HG02623 (cell line): ENCODE data around the gene POMT2.
"Not testable (repeated sequence)": the region's sequence is repeated elsewhere in the genome, so short reads cannot be mapped to it uniquely, and the experiment has no call there.

ENCODE experiments used
- ATAC-seq: cut with Tn5 transposase; IDR thresholded peaks from one replicate; pipeline ENCODE4 v1.9.1; 2021; ENCODE audit warnings: moderate library complexity; ENCODE audit not compliant: unreplicated experiment

Gene POMT2

GRCh38 chr14:77324816-77325745 lies 4.4 kb upstream of the POMT2 start:
- no peak for ATAC-seq

- no peak for ATAC-seq
These were observed 3.6 kb upstream of the POMT2 start for GRCh38 chr14:77324289-77324688.

GRCh38 chr14:77323571-77323970 lies 2.9 kb upstream of the POMT2 start:
- ATAC-seq, result no peak

- no peak for ATAC-seq
These were observed 2.3 kb upstream of the POMT2 start for GRCh38 chr14:77322951-77323350.

- no peak for ATAC-seq
These were observed 1.7 kb upstream of the POMT2 start for GRCh38 chr14:77322250-77322902.

GRCh38 chr14:77319422-77319821 lies 1.3 kb downstream of the POMT2 start:
- no peak for ATAC-seq

DNA sequence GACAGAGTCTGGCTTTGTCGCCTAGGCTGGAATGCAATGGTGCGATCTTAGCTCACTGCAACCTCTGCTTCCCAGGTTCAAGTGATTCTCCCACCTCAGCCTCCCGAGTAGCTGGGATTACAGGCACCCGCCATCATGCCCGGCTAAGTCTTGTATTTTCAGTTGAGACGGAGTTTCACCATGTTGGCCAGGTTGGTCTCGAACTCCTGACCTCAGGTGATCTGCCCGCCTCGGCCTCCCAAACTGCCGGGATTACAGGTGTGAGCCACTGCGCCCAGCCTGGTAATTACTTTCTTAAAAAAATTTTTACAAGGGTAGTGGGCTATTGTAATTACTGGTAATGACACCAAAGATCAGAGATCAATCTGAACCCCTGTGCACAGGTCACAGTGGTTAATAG lies 1.9 kb downstream of the POMT2 start:
- ATAC-seq, result not testable (repeated sequence)

GRCh38 chr14:77318006-77318553 lies 2.6 kb downstream of the POMT2 start:
- no peak for ATAC-seq

DNA sequence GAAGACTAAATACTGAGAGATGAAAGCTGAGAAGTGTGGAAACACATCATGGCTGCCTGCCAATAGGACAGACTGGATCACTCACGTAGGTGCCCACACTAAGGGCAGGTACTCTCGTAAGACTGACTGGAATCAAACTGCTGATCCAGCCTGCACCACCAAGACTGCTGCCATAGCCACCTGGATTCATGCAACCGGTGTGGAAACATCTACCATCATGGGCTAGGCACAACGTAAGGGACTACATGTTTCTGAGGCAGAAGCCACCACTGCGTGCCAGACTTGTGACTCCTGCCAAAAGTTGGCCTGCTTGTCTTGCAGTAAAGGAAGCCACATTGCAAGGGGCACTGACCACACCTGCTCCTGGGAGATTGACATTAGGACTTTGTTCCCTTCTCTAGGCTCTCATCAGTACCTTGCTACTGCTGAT lies 3.8 kb downstream of the POMT2 start:
- ATAC-seq, result no peak

DNA sequence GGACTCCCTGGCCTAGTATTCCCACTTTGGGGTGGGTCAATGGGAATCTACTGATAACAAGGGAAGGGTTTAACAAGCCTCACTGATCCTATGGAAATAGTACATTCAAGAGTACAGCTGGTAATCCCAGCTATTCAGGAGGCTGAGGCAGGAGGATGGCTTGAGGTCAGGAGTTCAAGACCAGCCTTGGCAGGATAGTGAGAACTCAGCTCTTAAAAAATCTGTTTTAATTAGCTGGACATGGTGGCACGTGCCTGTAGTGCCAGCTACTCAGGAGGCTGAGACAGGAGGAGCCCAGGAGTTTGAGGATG lies 4.5 kb downstream of the POMT2 start:
- ATAC-seq, result no peak

GRCh38 chr14:77314539-77315457 lies 5.9 kb downstream of the POMT2 start:
- ATAC-seq, result no peak

- no peak for ATAC-seq
These were observed 6.6 kb downstream of the POMT2 start for GRCh38 chr14:77314043-77314442.

- no peak for ATAC-seq
These were observed 7.3 kb downstream of the POMT2 start for GRCh38 chr14:77313371-77313770.

DNA sequence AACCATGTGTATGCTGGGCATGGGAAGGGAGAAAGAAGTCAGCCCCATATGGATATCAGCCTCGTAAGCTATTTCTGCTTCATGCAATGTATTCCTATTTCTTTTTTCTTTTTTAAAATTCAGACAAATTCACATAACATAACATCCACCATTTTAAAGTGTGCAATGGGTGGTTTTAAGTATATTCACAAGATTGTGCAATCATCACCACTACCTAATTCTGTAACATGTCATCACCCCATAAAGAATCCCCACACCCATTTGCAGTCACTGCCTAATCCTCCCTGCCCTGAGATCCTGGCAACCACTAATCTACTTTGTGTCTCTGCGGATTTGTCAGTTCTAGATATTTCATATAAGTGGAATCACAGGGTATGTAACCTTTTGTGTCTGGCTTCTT lies 9.5 kb downstream of the POMT2 start:
- ATAC-seq, result no peak

DNA sequence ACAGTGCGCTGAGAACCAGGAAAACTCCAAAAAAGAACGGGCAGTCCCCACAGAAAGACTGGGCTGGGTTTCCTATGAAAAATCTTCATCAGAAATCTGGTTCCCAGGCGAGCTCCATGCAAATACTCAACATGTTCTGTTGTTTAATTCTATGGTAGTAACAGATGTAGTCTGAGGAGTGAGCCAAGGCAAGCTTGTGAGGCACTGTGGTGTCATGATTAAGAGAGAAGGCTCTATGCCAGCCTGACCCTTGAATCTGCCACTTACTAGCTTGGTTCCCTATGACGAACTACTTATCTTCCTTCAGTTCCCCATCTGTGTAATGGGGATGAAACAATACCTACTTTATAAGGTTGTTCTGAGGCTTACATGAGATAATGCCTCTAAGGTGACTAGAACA lies 10.7 kb downstream of the POMT2 start:
- ATAC-seq, result no peak

DNA sequence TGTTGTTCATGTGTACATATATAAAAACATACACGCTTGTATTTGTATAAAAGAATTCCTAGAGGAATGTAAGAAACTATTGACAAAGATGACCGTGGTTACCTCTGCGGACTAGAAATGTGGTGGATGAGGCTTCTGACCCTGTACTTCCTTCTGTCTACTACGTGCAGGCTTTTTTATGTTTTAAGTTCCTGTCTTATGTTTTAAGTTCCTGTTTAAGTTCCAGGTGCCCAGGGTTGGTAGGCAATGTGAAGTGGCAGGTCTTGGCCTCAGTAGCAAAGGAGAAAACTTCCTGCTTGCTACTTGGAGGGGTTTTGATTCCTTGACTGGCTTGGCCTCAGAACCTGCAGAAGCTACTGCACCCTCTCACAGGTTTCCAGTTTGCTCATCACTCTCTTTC lies 11.6 kb downstream of the POMT2 start:
- no peak for ATAC-seq

GRCh38 chr14:77306851-77307496 lies 13.7 kb downstream of the POMT2 start:
- ATAC-seq, result no peak

DNA sequence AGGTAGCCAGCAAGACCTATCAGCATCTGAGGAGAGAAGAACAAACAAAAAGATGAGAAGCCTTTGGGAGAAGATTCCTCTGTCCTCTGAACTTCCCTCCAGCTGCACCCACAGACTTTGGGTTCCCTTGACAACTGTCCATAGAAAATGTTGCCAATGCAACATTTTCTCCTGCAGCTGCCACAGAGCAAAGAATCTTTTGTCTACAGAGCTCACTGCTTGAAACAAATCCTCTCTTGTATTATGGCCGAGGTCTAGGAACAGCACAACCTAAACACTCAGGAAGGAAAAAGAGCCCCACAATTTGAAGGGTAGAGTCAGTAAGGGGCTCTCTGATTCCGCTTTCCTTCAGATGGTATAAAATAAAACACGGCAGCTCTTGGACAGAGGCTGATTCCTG lies 14.3 kb downstream of the POMT2 start:
- ATAC-seq, result no peak

DNA sequence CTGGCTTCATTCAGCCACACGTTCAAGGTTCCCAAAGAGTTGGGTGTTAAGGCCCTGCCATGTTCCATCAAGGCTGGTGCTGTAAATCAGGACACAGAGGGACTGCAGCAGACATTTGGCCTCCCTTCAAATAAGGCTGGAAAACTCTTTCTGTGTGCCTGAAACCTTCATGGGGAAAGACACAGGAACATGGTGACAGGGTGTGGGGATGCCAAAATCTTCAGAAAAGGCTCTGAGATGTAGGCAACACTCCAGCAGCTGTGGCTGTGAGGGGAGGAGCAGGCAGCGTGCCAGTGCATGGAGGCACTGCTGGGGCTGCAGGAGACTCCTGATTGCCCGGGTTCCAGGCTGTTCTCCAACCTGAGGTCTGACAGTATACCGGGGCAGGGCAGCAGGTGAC lies 15.0 kb downstream of the POMT2 start:
- ATAC-seq, result no peak

DNA sequence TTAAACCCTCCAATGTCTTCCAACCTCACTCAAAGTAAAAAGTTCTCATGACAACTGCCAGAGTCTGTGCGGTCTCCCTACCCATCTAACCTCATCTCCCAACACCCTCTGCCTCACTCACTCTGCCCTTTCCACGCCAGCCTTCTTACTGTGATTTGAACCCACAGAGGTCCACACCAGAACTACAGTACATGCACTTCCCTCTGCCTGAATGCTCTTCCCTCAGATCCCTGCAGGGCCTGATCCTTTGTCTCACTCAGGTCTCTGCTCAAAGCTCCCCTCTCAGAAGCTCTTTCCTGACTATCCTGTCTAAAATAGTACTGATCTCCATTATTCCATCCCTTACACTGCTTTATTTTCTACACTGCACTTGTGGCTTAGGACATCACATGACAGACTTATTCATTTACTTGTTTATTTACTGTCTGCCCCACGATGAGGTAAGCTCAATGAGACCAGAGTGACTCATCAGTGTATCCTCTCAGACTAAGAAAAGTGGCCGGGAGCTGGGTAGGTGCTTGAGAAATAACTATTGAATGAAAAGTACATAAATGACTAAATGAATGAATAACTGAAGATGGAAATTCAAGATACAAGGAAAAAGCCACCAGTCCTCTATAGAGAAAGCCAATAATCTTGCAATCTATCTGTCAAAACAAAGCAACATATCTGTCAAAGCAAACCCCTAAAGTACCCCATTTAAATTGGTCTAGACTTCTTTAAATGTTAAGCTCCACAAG lies 17.1 kb downstream of the POMT2 start:
- ATAC-seq, result peak; percentile 66
